Ovary (tissue), 3 donors: ENCODE measurements around the gene PWWP2B.

Experiments used
- CTCF ChIP-seq, 3 donors: fragments of 450-650 bp in 2 of 3; fragments of 200-600 bp in 1 of 3; IDR thresholded peaks; one replicate each; pipeline versions ENCODE4 v1.5.1 to v1.8.0; 2016 to 2022; ENCODE audit warnings: antibody characterized with exemption in 3 of 3, mild to moderate bottlenecking in 1 of 3
- EP300 ChIP-seq: sonication (generic); formaldehyde crosslinking; IDR thresholded peaks from one replicate; pipeline ENCODE4 v1.6.1; 2017; ENCODE audit warnings: antibody characterized with exemption
- POLR2A ChIP-seq: fragments of 450-650 bp; IDR thresholded peaks from one replicate; pipeline ENCODE4 v1.6.1; 2017; ENCODE audit warnings: antibody characterized with exemption, mild to moderate bottlenecking, moderate library complexity
- donor health status: DM: no; HTN: no; CAD: no.

DNA sequence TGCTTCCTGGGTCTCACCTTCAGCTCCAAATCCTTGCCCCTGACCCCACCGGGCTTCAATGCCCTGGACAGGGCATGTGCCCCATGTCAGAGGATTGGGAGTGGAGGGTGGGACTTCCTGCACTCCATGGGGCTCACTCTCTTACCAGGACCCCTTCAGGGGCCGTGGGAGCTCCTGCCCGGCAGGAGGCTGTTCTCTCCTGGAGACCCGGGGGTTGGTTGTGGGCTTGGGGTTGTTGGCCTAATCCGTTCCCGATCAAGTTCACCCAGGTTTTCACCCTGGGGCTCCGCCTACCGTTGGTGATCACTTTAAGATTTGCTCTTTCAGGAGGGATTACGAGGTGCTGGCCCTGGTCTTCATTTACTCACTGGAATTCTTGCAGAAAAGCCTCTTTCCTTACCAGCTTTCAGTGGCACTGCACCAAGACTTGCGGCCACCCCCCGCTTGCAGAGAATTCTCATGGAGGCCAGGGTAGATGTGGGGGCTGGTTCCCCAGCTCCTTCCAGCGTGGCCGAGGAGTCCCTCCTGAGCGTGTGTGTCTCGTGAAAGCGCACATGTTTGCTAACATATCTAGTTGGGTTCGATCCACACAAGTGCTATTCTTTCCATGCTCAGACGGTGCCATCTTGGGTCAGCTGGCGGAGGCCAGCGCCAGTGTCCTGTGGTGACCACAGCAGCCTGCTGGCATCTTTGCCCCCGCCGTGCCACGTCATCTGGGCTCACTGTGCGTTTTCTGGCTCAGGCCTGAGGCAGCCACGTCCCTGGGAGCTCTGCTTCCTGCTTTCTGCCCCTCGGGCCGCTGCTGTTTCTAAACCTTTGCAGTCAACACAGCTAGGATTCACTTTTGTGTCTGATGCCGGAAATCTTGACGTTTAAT is 15.6 kb downstream of the PWWP2B start:
- TF ChIP-seq CTCF (IDR thresholded peaks at IDR 0.05) (no peak), POLR2A (no peak), EP300 (no peak)
